CD8-positive, alpha-beta memory T cell (primary cell): ENCODE data around the gene SYCE1L. TPM values are rescaled to one million over a fixed set of nuclear protein-coding genes. Genes with fewer than 3 reads are reported as not detected.
"Not testable (repeated sequence)": the region's sequence is repeated elsewhere in the genome, so short reads cannot be mapped to it uniquely, and the experiment has no call there.

Experiments
- CTCF ChIA-PET: fragments of 350-600 bp; sonication (Branson Sonifier 250); formaldehyde crosslinking; loops from one replicate; lab custom pipeline; 2021; ENCODE audit warnings: antibody characterized with exemption; lab: Charles Lee
- POLR2A ChIA-PET: fragments of 350-600 bp; sonication (Branson Sonifier 250); formaldehyde crosslinking; loops from one replicate; lab custom pipeline; 2021; ENCODE audit warnings: antibody characterized with exemption; lab: Charles Lee
- DNase-seq, 5 donors: peaks; one replicate each; pipeline versions ENCODE4 v3.0.0 to v3.0.0-alpha.2; 2020 to 2022; ENCODE audit warnings: mixed read lengths in 1 of 5
- H3K27ac ChIP-seq: one replicate; pipeline ENCODE4 v1.7.0; 2013; ENCODE audit warnings: low read depth, mild to moderate bottlenecking, low read length, moderate library complexity
- H3K27me3 ChIP-seq: 2 replicates; pipeline ENCODE4 v1.7.0; 2013; ENCODE audit warnings: low read length, mild to moderate bottlenecking; ENCODE audit not compliant: insufficient read depth, poor library complexity, severe bottlenecking
- H3K36me3 ChIP-seq: 2 replicates; pipeline ENCODE4 v1.7.0; 2013; ENCODE audit warnings: mild to moderate bottlenecking, low read length, moderate library complexity; ENCODE audit not compliant: insufficient read depth
- H3K4me1 ChIP-seq: 2 replicates; pipeline ENCODE4 v1.7.0; 2013; ENCODE audit warnings: mild to moderate bottlenecking, low read length, moderate library complexity; ENCODE audit not compliant: insufficient read depth
- H3K4me3 ChIP-seq: 2 replicates; pipeline ENCODE4 v1.7.0; 2013; ENCODE audit warnings: mild to moderate bottlenecking, low read length
- H3K9me3 ChIP-seq: 2 replicates; pipeline ENCODE4 v1.7.0; 2013; ENCODE audit warnings: mild to moderate bottlenecking, low read length
- H3K27ac Mint-ChIP-seq, 8 donors: one replicate each; pipeline ENCODE4 v1.8.0; 2020 to 2021; ENCODE audit warnings: mixed read lengths in 8 of 8, mild to moderate bottlenecking in 6 of 8, inconsistent platforms in 3 of 8, moderate library complexity in 3 of 8
- H3K27me3 Mint-ChIP-seq, 2 donors: one replicate each; pipeline ENCODE4 v1.8.0; 2020 to 2021; ENCODE audit warnings: mixed read lengths in 2 of 2, mild to moderate bottlenecking in 1 of 2, moderate library complexity in 1 of 2
- H3K36me3 Mint-ChIP-seq, 3 donors: one replicate each; pipeline ENCODE4 v1.8.0; 2020 to 2021; ENCODE audit warnings: mixed read lengths in 3 of 3, inconsistent platforms in 1 of 3, mild to moderate bottlenecking in 1 of 3
- H3K4me1 Mint-ChIP-seq, 3 donors: one replicate each; pipeline ENCODE4 v1.8.0; 2020 to 2021; ENCODE audit warnings: mixed read lengths in 3 of 3, inconsistent platforms in 1 of 3, mild to moderate bottlenecking in 1 of 3
- H3K4me3 Mint-ChIP-seq, 7 donors: one replicate each; pipeline ENCODE4 v1.8.0; 2020 to 2021; ENCODE audit warnings: mixed read lengths in 7 of 7, mild to moderate bottlenecking in 6 of 7, moderate library complexity in 4 of 7, inconsistent platforms in 2 of 7
- H3K9me3 Mint-ChIP-seq, 5 donors: one replicate each; pipeline ENCODE4 v1.8.0; 2020 to 2022; ENCODE audit warnings: mixed read lengths in 5 of 5, mild to moderate bottlenecking in 3 of 5, moderate library complexity in 2 of 5, inconsistent platforms in 1 of 5
- polyA plus RNA-seq: library from polyadenylated mRNA; unstranded; fragments of 300-500 nt; fragmentation: Illumina TruSeq; gene quantifications from one replicate; pipeline ENCODE4 v1.2.3, GENCODE V29; 2021
- total RNA-seq, 2 experiments: library from RNA; stranded (reverse); gene quantifications; one replicate each; pipeline ENCODE4 v1.2.3, GENCODE V29; 2021

The SYCE1L gene
- total and polyA plus RNA-seq, 3 experiments from 2014 or later: 3.9 to 4.6 (median 3.9) TPM

- Mint-ChIP-seq H3K27me3 (peaks cover 12 to 54% of the 10 kb centered on the region in 2 donors), H3K9me3 (no peaks in the 10 kb centered on the region), H3K27ac (no peak overlapping the region), H3K4me1 (no peaks in the 10 kb centered on the region), H3K4me3 (no peak overlapping the region), H3K36me3 (no peaks in the 10 kb centered on the region)
- Histone ChIP-seq H3K4me3 (no peak overlapping the region), H3K27me3 (peaks cover 10% of the 10 kb centered on the region), H3K27ac (no peak overlapping the region), H3K4me1 (no peaks in the 10 kb centered on the region), H3K9me3 (no peaks in the 10 kb centered on the region), H3K36me3 (no peaks in the 10 kb centered on the region)
- ChIA-PET CTCF (interaction anchor here (1.0 to 2.1 kb wide), 7 partner anchors 8 to 1387 kb away, joined by 3 to 10 read pairs (median 3); no protein-coding TSS in a partner anchor), POLR2A (no interaction called here)
- no peak for DNase-seq
Measured at GRCh38 chr16:77170805-77171204, 28.4 kb upstream of the SYCE1L start.

DNA sequence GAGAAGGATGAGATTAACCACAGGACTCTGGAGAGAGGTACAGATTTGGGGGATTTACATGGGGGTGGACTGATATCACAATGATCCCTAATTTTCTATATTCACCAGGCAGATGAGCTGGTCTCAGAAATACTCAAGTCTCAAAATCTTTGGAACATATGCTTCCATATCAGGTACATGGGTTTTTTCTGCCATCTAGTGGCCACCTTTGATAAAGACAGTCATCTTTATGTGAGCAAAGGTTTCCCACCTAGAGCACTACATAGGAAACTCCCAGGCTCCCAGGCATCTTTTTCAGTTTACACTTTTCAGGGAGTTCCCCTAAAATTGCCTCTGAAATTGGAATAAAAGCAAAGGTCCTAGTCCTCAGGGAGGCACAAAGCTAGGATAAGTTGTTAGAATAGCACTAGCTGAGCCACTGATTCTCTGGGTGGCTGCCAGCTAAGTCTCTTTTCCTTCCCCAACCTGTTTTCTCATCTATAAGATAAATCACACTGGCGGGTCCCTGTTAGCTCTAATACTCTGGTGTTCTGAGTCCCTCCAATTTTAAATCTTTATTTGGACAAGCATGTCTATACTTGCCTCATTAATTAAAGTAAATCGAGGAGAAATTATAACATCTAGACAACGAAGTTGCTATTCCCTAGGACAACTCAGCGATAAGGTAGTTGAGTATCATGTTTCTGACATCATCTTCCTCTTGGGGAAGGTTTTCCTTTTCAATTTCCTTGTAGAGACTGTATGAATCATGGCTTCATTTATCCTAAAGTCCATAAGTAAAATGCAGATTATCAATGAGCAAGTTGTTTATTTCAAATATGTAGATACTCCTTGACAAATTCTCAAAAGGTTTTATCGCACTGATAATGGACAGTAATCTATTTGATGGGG is 27.2 kb upstream of the SYCE1L start:
- H3K9me3 Mint-ChIP-seq: no peaks in the 10 kb centered on the region
- Histone ChIP-seq H3K4me1 (no peaks in the 10 kb centered on the region), H3K27ac (no peak overlapping the region), H3K27me3 (peaks cover 10% of the 10 kb centered on the region), H3K9me3 (no peaks in the 10 kb centered on the region), H3K36me3 (no peaks in the 10 kb centered on the region), H3K4me3 (no peak overlapping the region)
- H3K27me3 Mint-ChIP-seq: peaks cover 12 to 56% of the 10 kb centered on the region in 2 donors
- DNase-seq: peak in 2 of 5 donors; percentile 23 to 27
- ChIA-PET CTCF (interaction anchor here (1.0 to 2.1 kb wide), 8 partner anchors 9 to 1389 kb away, joined by 3 to 10 read pairs (median 3); no protein-coding TSS in a partner anchor), POLR2A (no interaction called here)
- H3K4me3 Mint-ChIP-seq: no peak overlapping the region
- no peaks in the 10 kb centered on the region for H3K36me3 Mint-ChIP-seq
- H3K27ac Mint-ChIP-seq: peak overlapping the region in 1 of 8 donors; percentile 10
- no peaks in the 10 kb centered on the region for H3K4me1 Mint-ChIP-seq

DNA sequence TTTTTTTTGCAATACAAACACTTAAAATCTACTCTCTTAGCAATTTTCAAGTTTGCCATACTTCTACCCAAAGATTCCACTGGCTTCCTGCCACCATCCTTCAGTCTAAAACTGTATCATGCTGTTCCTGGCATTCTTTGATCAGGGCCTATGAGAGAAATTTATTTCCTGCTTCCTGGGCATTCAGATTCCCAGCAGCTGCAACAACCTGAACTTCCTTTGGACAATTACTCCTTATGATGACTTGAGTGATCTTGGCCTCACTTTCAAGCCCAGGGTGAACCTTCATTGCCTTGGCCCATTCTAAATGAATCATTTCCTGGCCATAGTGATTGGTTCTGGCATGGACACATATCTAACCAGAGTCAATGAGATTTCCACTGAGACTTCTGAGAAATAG is 26.3 kb upstream of the SYCE1L start:
- no peaks in the 10 kb centered on the region for H3K4me1 ChIP-seq
- no peaks in the 10 kb centered on the region for H3K9me3 ChIP-seq
- no peaks in the 10 kb centered on the region for H3K36me3 ChIP-seq
- H3K4me3 ChIP-seq: no peak overlapping the region
- POLR2A ChIA-PET: no interaction called here
- peak overlapping the region in 1 of 8 donors; percentile 4 for H3K27ac Mint-ChIP-seq
- H3K27me3 ChIP-seq: peaks cover 10% of the 10 kb centered on the region
- no peak overlapping the region for H3K27ac ChIP-seq
- CTCF ChIA-PET: no interaction called here
- no peak for DNase-seq
- H3K4me1 Mint-ChIP-seq: no peaks in the 10 kb centered on the region
- peaks cover 12 to 55% of the 10 kb centered on the region in 2 donors for H3K27me3 Mint-ChIP-seq
- H3K4me3 Mint-ChIP-seq: no peak overlapping the region
- H3K36me3 Mint-ChIP-seq: no peaks in the 10 kb centered on the region
- H3K9me3 Mint-ChIP-seq: no peaks in the 10 kb centered on the region

DNA sequence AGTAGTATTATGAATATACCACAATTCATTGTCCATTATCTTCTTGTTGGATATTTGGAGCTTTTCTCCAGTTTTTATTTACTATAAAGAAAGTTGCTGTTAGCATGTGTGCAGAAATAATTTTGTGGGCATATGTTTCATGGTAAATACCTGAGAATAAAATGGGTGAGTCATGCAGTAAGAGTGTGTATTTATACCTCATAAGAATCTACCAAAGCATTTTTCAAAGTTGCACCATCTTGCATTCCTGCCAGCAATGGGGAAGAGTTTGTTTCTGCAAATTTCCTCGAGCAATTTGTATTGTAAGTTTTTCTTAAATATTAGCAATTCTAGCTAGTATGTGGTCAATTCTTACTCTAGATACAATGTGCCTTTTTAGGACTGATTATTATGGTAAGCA is 16.1 kb upstream of the SYCE1L start:
- CTCF ChIA-PET: interaction anchor here (1.2 kb wide), 1 partner anchor 11 kb away, joined by 3 read pairs; no protein-coding TSS in a partner anchor
- no peak for DNase-seq
- H3K9me3 Mint-ChIP-seq: no peaks in the 10 kb centered on the region
- H3K4me1 Mint-ChIP-seq: no peaks in the 10 kb centered on the region
- H3K36me3 Mint-ChIP-seq: peaks cover 0 to 3% (median 2%) of the 10 kb centered on the region in 3 donors
- Histone ChIP-seq H3K27ac (no peak overlapping the region), H3K9me3 (no peaks in the 10 kb centered on the region), H3K36me3 (no peaks in the 10 kb centered on the region), H3K4me1 (no peaks in the 10 kb centered on the region), H3K4me3 (no peak overlapping the region), H3K27me3 (no peaks in the 10 kb centered on the region)
- POLR2A ChIA-PET: no interaction called here
- H3K4me3 Mint-ChIP-seq: no peak overlapping the region
- H3K27ac Mint-ChIP-seq: no peak overlapping the region
- H3K27me3 Mint-ChIP-seq: peaks cover 6 to 27% of the 10 kb centered on the region in 2 donors

- H3K4me3 Mint-ChIP-seq, H3K27me3 ChIP-seq, H3K36me3 ChIP-seq, DNase-seq, H3K9me3 Mint-ChIP-seq, H3K27ac Mint-ChIP-seq, H3K4me1 ChIP-seq, H3K9me3 ChIP-seq, H3K4me3 ChIP-seq, POLR2A ChIA-PET, CTCF ChIA-PET, H3K27ac ChIP-seq: not testable (repeated sequence)
- peaks cover 10 to 21% (median 16%) of the 10 kb centered on the region in 3 donors for H3K4me1 Mint-ChIP-seq
- peaks cover 3 to 12% of the 10 kb centered on the region in 2 donors for H3K27me3 Mint-ChIP-seq
- peaks cover 0 to 11% (median 3%) of the 10 kb centered on the region in 3 donors for H3K36me3 Mint-ChIP-seq
Measured at GRCh38 chr16:77186298-77186697, 12.9 kb upstream of the SYCE1L start.

GRCh38 chr16:77190190-77190477 is 9.1 kb upstream of the SYCE1L start:
- H3K27me3 ChIP-seq: no peaks in the 10 kb centered on the region
- Mint-ChIP-seq H3K27me3 (peaks cover 3 to 12% of the 10 kb centered on the region in 2 donors), H3K9me3 (no peaks in the 10 kb centered on the region), H3K36me3 (peaks cover 9 to 48% (median 13%) of the 10 kb centered on the region in 3 donors), H3K4me3 (peak overlapping the region; percentile 94 to 99 (median 99)), H3K27ac (peak overlapping the region; percentile 98 to 100 (median 99)), H3K4me1 (peaks cover 41 to 50% (median 47%) of the 10 kb centered on the region in 3 donors)
- CTCF ChIA-PET: no interaction called here
- POLR2A ChIA-PET: interaction anchor here (0.7 kb wide), 1 partner anchor 1542 kb away, joined by 3 read pairs; no protein-coding TSS in a partner anchor
- H3K36me3 ChIP-seq: peaks cover 8% of the 10 kb centered on the region
- no peaks in the 10 kb centered on the region for H3K9me3 ChIP-seq
- peak overlapping the region; percentile 97 for H3K4me3 ChIP-seq
- no peak for DNase-seq
- H3K27ac ChIP-seq: peak overlapping the region; percentile 97
- peaks cover 24% of the 10 kb centered on the region for H3K4me1 ChIP-seq

DNA sequence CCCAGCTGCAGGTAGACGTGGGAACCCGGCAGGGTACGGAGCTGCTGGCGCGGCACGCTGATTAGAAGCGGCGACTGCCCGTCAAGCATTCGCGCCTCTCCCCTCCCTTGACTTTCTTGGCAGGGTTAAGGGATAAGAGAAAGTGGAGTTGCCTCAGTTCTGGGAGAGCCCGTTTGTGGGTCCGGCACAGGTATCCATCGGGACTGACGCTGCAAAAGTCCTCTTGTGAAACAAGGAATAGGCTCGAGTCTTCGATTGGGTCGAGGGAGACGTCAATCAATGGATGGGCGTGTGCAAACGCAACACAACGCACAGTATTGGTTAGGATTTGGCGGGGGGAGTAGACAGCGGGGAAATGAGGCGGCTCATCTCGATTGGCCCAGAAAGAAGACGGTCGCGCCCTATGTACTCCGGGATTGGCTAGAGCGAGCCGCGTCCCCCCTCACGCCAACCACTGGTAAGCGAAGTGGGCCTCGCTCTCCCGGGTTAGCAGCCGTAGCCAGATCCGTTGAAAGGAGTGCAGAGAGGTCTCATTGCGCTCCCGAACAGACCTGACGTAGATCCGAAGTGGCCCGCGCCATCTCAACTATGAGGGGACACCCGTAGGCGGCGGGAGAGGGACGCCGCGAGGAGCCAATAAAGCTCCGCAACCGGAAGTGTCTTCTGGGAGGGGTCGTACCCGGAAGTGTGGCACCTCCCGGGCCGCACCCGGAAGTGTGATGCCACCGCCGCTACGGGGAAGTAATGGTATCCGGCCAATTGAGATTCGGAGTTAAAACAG is 8.5 kb upstream of the SYCE1L start, which contains the start of gene MON1B:
TSS of gene MON1B (plus strand) at position 713 of the 781 bp plus-strand sequence. CDS start 296 bp downstream, outside the sequence.
- peak within 1 kb of the TSS; percentile 98 to 100 (median 99) for H3K27ac Mint-ChIP-seq
- H3K36me3 Mint-ChIP-seq: peaks cover 9 to 53% (median 13%) of the 10 kb centered on the region in 3 donors
- no peaks in the 10 kb centered on the region for H3K27me3 ChIP-seq
- peak within 1 kb of the TSS; percentile 97 for H3K4me3 ChIP-seq
- peak within 1 kb of the TSS; percentile 94 to 99 (median 99) for H3K4me3 Mint-ChIP-seq
- H3K9me3 Mint-ChIP-seq: no peaks in the 10 kb centered on the region
- H3K4me1 Mint-ChIP-seq: peaks cover 44 to 53% (median 49%) of the 10 kb centered on the region in 3 donors
- DNase-seq: peak; percentile 91 to 97 (median 97)
- ChIA-PET POLR2A (interaction anchor here (0.6 to 1.4 kb wide), 3 partner anchors 13 to 1542 kb away, joined by 3 to 7 read pairs (median 4); no protein-coding TSS in a partner anchor), CTCF (no interaction called here)
- H3K27ac ChIP-seq: peak within 1 kb of the TSS; percentile 97
- peaks cover 24% of the 10 kb centered on the region for H3K4me1 ChIP-seq
- H3K27me3 Mint-ChIP-seq: peaks cover 0 to 7% of the 10 kb centered on the region in 2 donors
- no peaks in the 10 kb centered on the region for H3K9me3 ChIP-seq
- peaks cover 11% of the 10 kb centered on the region for H3K36me3 ChIP-seq
